IMR-90 (cell line): ENCODE measurements around the gene SOD2. TPM values are rescaled to one million over a fixed set of nuclear protein-coding genes. Genes with fewer than 3 reads are reported as not detected.

Source experiments
- ATAC-seq: fragments of 200-7000 bp; cut with Tn5 transposase; 2 replicates; pipeline ENCODE4 v1.9.1; 2020; ENCODE audit warnings: low read depth, mild to moderate bottlenecking, moderate library complexity
- BruUV-seq: library from RNA; stranded (reverse); fragments of 400-500 nt; replicated peaks from 2 replicates; lab custom pipeline; 2021; lab: Mats Ljungman, UMichigan
- CTCF ChIA-PET: fragments of 300-600 bp; formaldehyde crosslinking; extraction: SDS; loops from one replicate; lab custom pipeline; 2021; ENCODE audit warnings: antibody characterized with exemption; lab: Yijun Ruan, JAX
- POLR2A ChIA-PET: fragments of 300-600 bp; sonication (Branson Sonifier 250); formaldehyde crosslinking; loops from one replicate; lab custom pipeline; 2022; ENCODE audit warnings: antibody characterized with exemption; ENCODE audit not compliant: unreplicated experiment; lab: Charles Lee
- DNase-seq: peaks from one replicate; pipeline ENCODE4 v3.0.0; 2013
- H2AFZ ChIP-seq: replicated peaks from 2 replicates; pipeline ENCODE3; 2013; ENCODE audit warnings: low read length, mild to moderate bottlenecking; ENCODE audit not compliant: poor library complexity
- H2AK5ac ChIP-seq: 2 replicates; pipeline ENCODE4 v1.6.1; 2013; ENCODE audit warnings: low read depth, low read length, inconsistent platforms
- H2AK9ac ChIP-seq: replicated peaks from 2 replicates; pipeline ENCODE3; 2013; ENCODE audit warnings: mild to moderate bottlenecking, low read depth, low read length, moderate library complexity; ENCODE audit not compliant: poor library complexity
- H2BK120ac ChIP-seq: 2 replicates; pipeline ENCODE4 v1.6.1; 2013; ENCODE audit warnings: low read depth, low read length, inconsistent platforms
- H2BK15ac ChIP-seq: 3 replicates; pipeline ENCODE4 v1.6.1; 2013; ENCODE audit warnings: low read depth, low read length, inconsistent platforms
- H2BK20ac ChIP-seq: 2 replicates; pipeline ENCODE4 v1.6.1; 2013; ENCODE audit warnings: low read depth, mild to moderate bottlenecking, inconsistent platforms, low read length, moderate library complexity
- H2BK5ac ChIP-seq: 2 replicates; pipeline ENCODE4 v1.6.1; 2013; ENCODE audit warnings: mild to moderate bottlenecking, low read depth, low read length, inconsistent platforms; ENCODE audit not compliant: poor library complexity, severe bottlenecking
- H3K14ac ChIP-seq: replicated peaks from 2 replicates; pipeline ENCODE4 v1.6.1; 2013; ENCODE audit warnings: low read depth, low read length, inconsistent platforms
- H3K18ac ChIP-seq: 2 replicates; pipeline ENCODE4 v1.6.1; 2013; ENCODE audit warnings: low read depth, low read length, control low read depth
- H3K23ac ChIP-seq: 2 replicates; pipeline ENCODE4 v1.6.1; 2013; ENCODE audit warnings: low read depth, low read length, inconsistent platforms
- H3K27ac ChIP-seq: 2 replicates; pipeline ENCODE4 v1.5.1; 2013; ENCODE audit warnings: mild to moderate bottlenecking, control low read depth, low read length; ENCODE audit not compliant: insufficient read depth
- H3K27me3 ChIP-seq: 2 replicates; pipeline ENCODE4 v1.6.1; 2013; ENCODE audit warnings: low read length; ENCODE audit not compliant: control insufficient read depth, insufficient read depth
- H3K36me3 ChIP-seq: 2 replicates; pipeline ENCODE4 v1.6.1; 2013; ENCODE audit warnings: low read length, mixed read lengths; ENCODE audit not compliant: control insufficient read depth, insufficient read depth
- H3K4ac ChIP-seq: 2 replicates; pipeline ENCODE4 v1.6.1; 2013; ENCODE audit warnings: low read depth, low read length, inconsistent platforms
- H3K4me1 ChIP-seq: 2 replicates; pipeline ENCODE4 v1.6.1; 2013; ENCODE audit warnings: low read length, mixed read lengths; ENCODE audit not compliant: control insufficient read depth, insufficient read depth
- H3K4me2 ChIP-seq: 2 replicates; pipeline ENCODE4 v1.6.1; 2013; ENCODE audit warnings: low read depth, mild to moderate bottlenecking, control low read depth, low read length, moderate library complexity
- H3K4me3 ChIP-seq: 2 replicates; pipeline ENCODE4 v1.5.1; 2013; ENCODE audit warnings: low read depth, mild to moderate bottlenecking, control low read depth, low read length, moderate library complexity; ENCODE audit not compliant: insufficient read depth
- H3K56ac ChIP-seq: 2 replicates; pipeline ENCODE4 v1.6.1; 2013; ENCODE audit warnings: low read length, inconsistent platforms; ENCODE audit not compliant: insufficient read depth; ENCODE audit errors: extremely low read depth
- H3K79me1 ChIP-seq, 2 experiments: 2 replicates each; pipeline ENCODE4 v1.6.1; 2013; ENCODE audit warnings: low read length in 2 of 2, inconsistent platforms in 1 of 2, low read depth in 1 of 2
- H3K9ac ChIP-seq: 2 replicates; pipeline ENCODE4 v1.6.1; 2013; ENCODE audit warnings: low read depth, low read length, control low read depth
- H3K9me1 ChIP-seq: 2 replicates; pipeline ENCODE4 v1.6.1; 2013; ENCODE audit warnings: low read length, inconsistent platforms; ENCODE audit not compliant: insufficient read depth
- H3K9me3 ChIP-seq: 2 replicates; pipeline ENCODE4 v1.6.1; 2013; ENCODE audit warnings: low read length; ENCODE audit not compliant: control insufficient read depth, insufficient read depth
- H4K20me1 ChIP-seq: 2 replicates; pipeline ENCODE4 v1.6.1; 2013; ENCODE audit warnings: low read length, inconsistent platforms; ENCODE audit not compliant: insufficient read depth
- H4K5ac ChIP-seq: 2 replicates; pipeline ENCODE4 v1.6.1; 2013; ENCODE audit warnings: mild to moderate bottlenecking, low read depth, low read length, control low read depth
- H4K8ac ChIP-seq, 2 experiments: 2 replicates each; pipeline ENCODE4 v1.6.1; 2013; ENCODE audit warnings: low read depth in 2 of 2, low read length in 2 of 2, control low read depth in 1 of 2, inconsistent platforms in 1 of 2
- H4K91ac ChIP-seq: 2 replicates; pipeline ENCODE4 v1.6.1; 2013; ENCODE audit warnings: low read depth, low read length, inconsistent platforms; ENCODE audit not compliant: insufficient read depth
- BHLHE40 ChIP-seq: fragments of 150-350 bp; IDR thresholded peaks from 2 replicates; pipeline ENCODE4 v1.6.1; 2016; ENCODE audit warnings: mild to moderate bottlenecking, low read depth, low read length
- CEBPB ChIP-seq: IDR thresholded peaks from 2 replicates; pipeline ENCODE4 v1.6.1; 2012; ENCODE audit warnings: low read depth, low read length, improper control_type of control experiment
- CHD1 ChIP-seq: IDR thresholded peaks from 2 replicates; pipeline ENCODE4 v1.6.1; 2012; ENCODE audit warnings: low read depth, low read length, improper control_type of control experiment
- ELK1 ChIP-seq: fragments of 150-350 bp; IDR thresholded peaks from 2 replicates; pipeline ENCODE4 v1.6.1; 2016; ENCODE audit warnings: low read depth, mild to moderate bottlenecking, low read length, moderate library complexity, borderline replicate concordance
- FOS ChIP-seq: fragments of 150-350 bp; IDR thresholded peaks from 2 replicates; pipeline ENCODE4 v1.6.1; 2016; ENCODE audit warnings: low read depth, low read length
- MAFK ChIP-seq: IDR thresholded peaks from 2 replicates; pipeline ENCODE4 v1.6.1; 2012; ENCODE audit warnings: low read depth, low read length, improper control_type of control experiment
- MXI1 ChIP-seq: IDR thresholded peaks from 2 replicates; pipeline ENCODE4 v1.6.1; 2012; ENCODE audit warnings: low read depth, mild to moderate bottlenecking, low read length, moderate library complexity, borderline replicate concordance
- POLR2A ChIP-seq: IDR thresholded peaks from 2 replicates; pipeline ENCODE4 v1.6.1; 2012; ENCODE audit warnings: mild to moderate bottlenecking, low read depth, low read length
- RCOR1 ChIP-seq: IDR thresholded peaks from 2 replicates; pipeline ENCODE4 v1.6.1; 2012; ENCODE audit warnings: mild to moderate bottlenecking, low read length, improper control_type of control experiment; ENCODE audit not compliant: insufficient replicate concordance
- RFX5 ChIP-seq: IDR thresholded peaks from 2 replicates; pipeline ENCODE4 v1.8.0; 2012; ENCODE audit warnings: low read depth, mild to moderate bottlenecking, low read length, moderate library complexity
- SMC3 ChIP-seq: fragments of 150-350 bp; IDR thresholded peaks from 2 replicates; pipeline ENCODE4 v1.6.1; 2016; ENCODE audit warnings: low read depth, mild to moderate bottlenecking, antibody characterized with exemption, low read length, moderate library complexity
- USF2 ChIP-seq: fragments of 150-350 bp; IDR thresholded peaks from 2 replicates; pipeline ENCODE4 v1.6.1; 2017; ENCODE audit warnings: mild to moderate bottlenecking, antibody characterized with exemption, low read length, low read depth
- WGBS, 2 experiments: methylation state at CpG; one replicate each; pipeline versions ENCODE4 v1.1.5 to v1.1.7; 2013; ENCODE audit warnings: missing lambda C conversion rate in 2 of 2; ENCODE audit not compliant: insufficient read length in 1 of 2; ENCODE audit errors: extremely low coverage in 2 of 2; 5-methylcytosine and 5-hydroxymethylcytosine counted together
- dilution Hi-C: fragments of 300-500 bp; cut with HindIII; formaldehyde crosslinking; loops from one replicate; pipeline ENCODE4 v1.14.3; 2018; ENCODE audit warnings: low sequenced_read_pairs; ENCODE audit not compliant: unreplicated experiment
- in situ Hi-C: fragments of 300-500 bp; cut with MboI; formaldehyde crosslinking; loops from 3 replicates; pipeline ENCODE4 v1.14.3; 2019; ENCODE audit warnings: low sequenced_read_pairs, inconsistent platforms, mixed read lengths
- intact Hi-C: fragments of 100-400 bp; cut with micrococcal nuclease; formaldehyde crosslinking; loops from 2 replicates; pipeline ENCODE4 v1.10.0; 2022
- polyA plus RNA-seq, 3 experiments: library from polyadenylated mRNA; depleted of rRNA; stranded (reverse); fragments of >200 nt; gene quantifications; 2 replicates each; pipeline ENCODE4 v1.2.3, GENCODE V29; 2012; ENCODE audit warnings: low replicate concordance in 1 of 3
- total RNA-seq: library from RNA; depleted of rRNA; stranded (reverse); fragments of >200 nt; gene quantifications from 2 replicates; pipeline ENCODE4 v1.2.3, GENCODE V29; 2012
- TF ChIP-seq, protein P1 (sequence below): conservative IDR thresholded peaks from 2 replicates; pipeline ENCODE4 v1.5.1; 2012; ENCODE audit warnings: mild to moderate bottlenecking, low read depth, low read length, improper control_type of control experiment

Gene SOD2
- total and polyA plus RNA-seq, 2 of the 4 experiments (the other 2 are of a cell fraction): 173 to 243 TPM

DNA sequence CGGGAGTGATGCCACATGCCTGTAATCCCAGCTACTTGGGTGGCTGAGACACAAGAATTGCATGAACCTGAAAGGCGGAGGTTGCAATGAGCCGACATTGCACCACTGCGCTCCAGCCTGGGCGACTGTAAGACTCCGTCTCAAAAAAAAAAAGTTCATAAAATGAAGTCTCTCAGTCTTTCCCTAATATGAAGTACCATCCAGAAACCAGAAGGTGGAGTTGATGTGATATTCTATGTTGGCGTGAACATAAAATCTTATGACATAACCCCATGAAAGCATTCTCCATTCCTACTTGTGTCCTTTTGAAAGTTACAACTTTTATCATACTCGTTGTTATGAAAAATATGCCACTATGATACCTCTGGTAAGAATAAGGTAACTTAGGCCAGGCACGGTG lies 5.7 kb downstream of the SOD2 start:
- no peak overlapping the region for H3K56ac ChIP-seq
- no peak overlapping the region for H4K8ac ChIP-seq
- no peak overlapping the region for H2AK5ac ChIP-seq
- no peak overlapping the region for H2BK15ac ChIP-seq
- POLR2A ChIA-PET: no interaction called here
- H2BK5ac ChIP-seq: no peak overlapping the region
- in situ Hi-C loops: loop anchor here (25.0 kb wide), 1 partner anchor 275 kb away; the partner anchor contains the start of gene IGF2R
- H3K9me1 ChIP-seq: peaks cover 4% of the 10 kb centered on the region; the same call in 1 of the 2 replicates
- no peak overlapping the region for H2BK20ac ChIP-seq
- CTCF ChIA-PET: no interaction called here
- no peak overlapping the region for H4K5ac ChIP-seq
- no peak overlapping the region for H3K4me3 ChIP-seq
- no peak overlapping the region for H2AFZ ChIP-seq
- H2BK120ac ChIP-seq: no peak overlapping the region
- BruUV-seq: no TSS peak
- no peak overlapping the region for H3K23ac ChIP-seq
- no peaks in the 10 kb centered on the region for H3K9me3 ChIP-seq
- H4K91ac ChIP-seq: no peak overlapping the region
- dilution Hi-C loops: no loop called here
- TF ChIP-seq, protein P1, sequence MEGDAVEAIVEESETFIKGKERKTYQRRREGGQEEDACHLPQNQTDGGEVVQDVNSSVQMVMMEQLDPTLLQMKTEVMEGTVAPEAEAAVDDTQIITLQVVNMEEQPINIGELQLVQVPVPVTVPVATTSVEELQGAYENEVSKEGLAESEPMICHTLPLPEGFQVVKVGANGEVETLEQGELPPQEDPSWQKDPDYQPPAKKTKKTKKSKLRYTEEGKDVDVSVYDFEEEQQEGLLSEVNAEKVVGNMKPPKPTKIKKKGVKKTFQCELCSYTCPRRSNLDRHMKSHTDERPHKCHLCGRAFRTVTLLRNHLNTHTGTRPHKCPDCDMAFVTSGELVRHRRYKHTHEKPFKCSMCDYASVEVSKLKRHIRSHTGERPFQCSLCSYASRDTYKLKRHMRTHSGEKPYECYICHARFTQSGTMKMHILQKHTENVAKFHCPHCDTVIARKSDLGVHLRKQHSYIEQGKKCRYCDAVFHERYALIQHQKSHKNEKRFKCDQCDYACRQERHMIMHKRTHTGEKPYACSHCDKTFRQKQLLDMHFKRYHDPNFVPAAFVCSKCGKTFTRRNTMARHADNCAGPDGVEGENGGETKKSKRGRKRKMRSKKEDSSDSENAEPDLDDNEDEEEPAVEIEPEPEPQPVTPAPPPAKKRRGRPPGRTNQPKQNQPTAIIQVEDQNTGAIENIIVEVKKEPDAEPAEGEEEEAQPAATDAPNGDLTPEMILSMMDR: no peak
- TF ChIP-seq CHD1 (no peak), FOS (no peak), POLR2A (no peak), BHLHE40 (no peak), SMC3 (no peak), CEBPB (no peak), ELK1 (no peak), RFX5 (no peak), MXI1 (no peak), RCOR1 (no peak), MAFK (no peak), USF2 (no peak)
- H3K4me2 ChIP-seq: no peak overlapping the region; the same call in 1 of the 2 replicates
- WGBS, 2 experiments: 100% methylated on average over 4 of the region's 9 CpGs; no CpG with 5 or more reads in 1 of the 2 experiments
- H2AK9ac ChIP-seq: no peak overlapping the region
- H3K36me3 ChIP-seq: peaks cover 53% of the 10 kb centered on the region
- no peak overlapping the region for H3K18ac ChIP-seq
- DNase-seq (no peak), ATAC-seq (no peak)
- H3K27ac ChIP-seq: no peak overlapping the region
- peaks cover 7% of the 10 kb centered on the region for H4K20me1 ChIP-seq
- intact Hi-C loops: no loop called here
- no peak overlapping the region for H3K9ac ChIP-seq
- H3K14ac ChIP-seq: no peak overlapping the region
- peaks cover 12% of the 10 kb centered on the region for H3K4me1 ChIP-seq
- H3K79me1 ChIP-seq: peaks cover 18 to 51% of the 10 kb centered on the region in 2 experiments
- no peak overlapping the region for H3K4ac ChIP-seq
- no peaks in the 10 kb centered on the region for H3K27me3 ChIP-seq
